ENCODE results near the gene SLAMF1.
A peak's percentile ranks its signal among the peaks of the same experiment; 100 is the strongest.

SLAMF1 gene

GRCh38 chr1:160622501-160623226, 24.2 kb downstream of the SLAMF1 start:
- DNase-seq = no peak

- DNase-seq = no peak
These were observed 25.0 kb downstream of the SLAMF1 start for GRCh38 chr1:160621633-160622413.

GRCh38 chr1:160620942-160621632, 25.8 kb downstream of the SLAMF1 start:
- no peak for DNase-seq

DNA sequence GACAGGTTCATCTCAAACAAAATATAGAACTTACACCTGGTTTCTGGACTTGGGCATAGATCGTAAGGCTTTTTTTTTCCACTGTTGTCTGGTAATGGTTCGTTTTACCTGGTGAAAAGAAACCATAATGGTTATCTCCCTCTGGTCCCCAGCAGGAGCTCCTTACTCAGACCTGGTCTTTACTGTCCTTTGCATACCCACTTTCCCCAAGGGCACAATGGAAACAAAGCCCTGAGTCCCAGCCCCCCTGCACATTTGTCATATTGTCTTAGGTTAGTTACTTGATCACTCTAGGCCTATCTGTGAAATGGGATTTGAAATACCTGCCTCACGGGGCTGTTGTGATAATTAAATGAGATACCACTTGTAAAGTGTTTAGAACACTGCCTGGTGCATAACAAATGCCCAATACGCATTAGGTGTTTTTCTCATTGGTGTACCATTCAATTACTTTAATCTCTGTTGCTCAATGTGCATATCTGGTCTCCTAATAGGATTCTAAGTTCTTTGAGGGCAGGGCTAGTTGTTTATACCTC, 27.0 kb downstream of the SLAMF1 start:
- no peak for DNase-seq

GRCh38 chr1:160618763-160619274, 28.0 kb downstream of the SLAMF1 start:
- peak; percentile 32 for DNase-seq

DNA sequence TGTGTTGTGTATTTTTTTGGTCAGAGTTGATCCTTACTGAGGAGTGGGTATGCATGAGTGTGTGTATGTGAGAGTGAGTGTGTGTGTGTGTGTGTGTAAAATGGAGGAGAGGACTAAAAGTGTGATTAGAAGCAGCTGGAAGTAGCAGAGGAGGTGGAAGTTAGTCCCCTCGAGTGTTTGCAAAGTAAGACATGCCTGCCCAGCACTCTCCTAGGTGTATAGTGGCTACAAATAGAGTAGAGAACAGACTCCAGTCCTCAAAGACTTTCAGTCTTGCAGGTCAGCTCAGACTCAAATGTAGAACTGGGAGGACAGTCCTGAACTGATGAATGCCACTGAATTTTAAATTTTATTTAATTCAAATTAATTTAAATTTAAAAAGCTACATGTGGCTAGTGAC, 28.5 kb downstream of the SLAMF1 start:
- no peak for DNase-seq

DNA sequence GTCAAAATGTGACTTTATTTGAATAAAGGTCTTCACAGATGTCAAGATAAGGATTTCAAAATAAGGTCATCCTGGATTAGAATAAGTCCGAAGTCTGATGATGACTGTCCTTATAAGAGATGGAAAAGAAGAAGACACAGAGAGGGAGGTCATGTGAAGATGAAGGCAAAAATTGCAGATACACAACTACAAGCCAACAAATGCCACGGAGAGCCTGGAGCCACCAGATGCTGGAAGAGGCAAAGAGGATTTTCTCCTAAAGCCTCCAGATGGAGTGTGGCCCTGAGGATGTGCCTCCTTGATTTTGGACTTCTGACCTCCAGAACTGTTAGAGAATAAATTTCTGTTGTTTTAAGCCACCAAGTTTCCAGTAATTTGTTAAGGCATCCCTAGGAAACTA, 31.2 kb downstream of the SLAMF1 start:
- DNase-seq = no peak

GRCh38 chr1:160614410-160614809, 32.4 kb downstream of the SLAMF1 start:
- DNase-seq = no peak

GRCh38 chr1:160612613-160613218, 34.1 kb downstream of the SLAMF1 start:
- no peak for DNase-seq

GRCh38 chr1:160610569-160611242, 36.1 kb downstream of the SLAMF1 start:
- DNase-seq = no peak

GRCh38 chr1:160608941-160609340, 37.9 kb downstream of the SLAMF1 start:
- no peak for DNase-seq

DNA sequence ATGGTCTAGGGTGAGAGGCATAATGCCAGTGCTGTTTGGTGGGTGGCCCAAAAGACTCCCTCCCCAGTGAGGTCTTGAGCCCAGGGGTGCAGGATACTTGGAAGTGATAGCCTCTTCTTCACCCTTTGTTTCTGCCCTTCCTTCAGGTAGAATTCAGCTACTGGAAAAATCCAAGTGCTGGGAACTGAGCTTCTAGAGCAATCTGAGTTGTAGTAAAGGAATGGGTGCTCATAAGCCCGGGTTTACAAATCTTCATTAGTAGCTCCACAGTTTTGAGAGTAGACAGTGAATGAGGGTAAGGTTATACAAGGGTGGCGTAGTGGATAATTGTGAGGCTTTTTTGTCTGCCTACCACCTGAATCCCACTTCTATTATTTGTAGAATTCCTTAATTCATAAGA, 38.3 kb downstream of the SLAMF1 start:
- DNase-seq = no peak

DNA sequence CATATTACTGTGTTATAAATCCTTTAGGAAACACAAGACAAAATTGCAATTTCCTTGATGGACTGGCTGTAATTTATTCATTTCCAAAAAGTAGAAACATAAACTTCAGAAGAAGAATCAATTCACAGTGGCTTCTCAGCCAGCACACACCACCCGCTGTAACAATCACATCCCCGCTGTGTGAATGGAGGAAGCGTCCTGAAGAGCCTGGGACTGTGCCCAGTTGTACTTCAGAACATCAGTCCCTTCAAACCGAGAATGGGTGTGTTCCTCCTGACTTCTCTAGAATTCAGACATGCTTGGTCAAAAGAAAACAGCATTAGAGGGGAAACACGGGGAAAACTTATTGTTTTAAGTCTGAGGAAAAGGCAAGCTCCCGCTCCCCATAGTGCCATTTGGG, 38.8 kb downstream of the SLAMF1 start:
- DNase-seq = no peak

GRCh38 chr1:160607672-160608032, 39.2 kb downstream of the SLAMF1 start:
- no peak for DNase-seq

DNA sequence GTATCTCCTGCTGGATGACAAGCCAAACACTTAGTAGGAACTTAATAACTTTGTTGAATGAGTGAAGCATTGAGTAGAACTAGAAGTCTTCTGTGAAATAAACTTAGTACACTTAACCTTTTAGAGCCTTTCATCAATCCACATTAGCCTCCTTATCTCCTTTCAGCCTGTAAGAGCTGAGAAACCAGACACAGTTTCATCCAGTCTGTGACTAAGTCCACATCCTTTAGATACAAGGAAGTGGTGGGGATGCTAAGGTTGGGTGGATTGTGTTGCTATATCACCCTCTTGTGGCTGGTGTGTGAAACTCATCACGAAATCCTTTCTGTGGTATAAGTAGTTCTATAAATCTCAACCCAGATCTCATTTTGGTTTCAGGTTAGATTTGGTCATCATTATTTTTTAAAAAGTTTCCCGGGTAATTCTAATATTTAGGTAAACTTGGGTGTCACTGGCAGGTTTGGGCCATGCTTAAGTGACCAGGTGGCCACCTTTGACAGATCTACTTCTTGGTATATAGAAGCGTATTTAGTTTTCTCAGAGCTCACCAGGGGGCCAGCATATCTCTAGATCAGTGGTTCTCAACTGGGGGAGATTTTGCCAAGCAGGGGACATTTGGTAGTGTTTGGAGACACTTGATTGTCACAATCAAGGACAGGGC, 39.7 kb downstream of the SLAMF1 start:
- DNase-seq = peak; percentile 68

DNA sequence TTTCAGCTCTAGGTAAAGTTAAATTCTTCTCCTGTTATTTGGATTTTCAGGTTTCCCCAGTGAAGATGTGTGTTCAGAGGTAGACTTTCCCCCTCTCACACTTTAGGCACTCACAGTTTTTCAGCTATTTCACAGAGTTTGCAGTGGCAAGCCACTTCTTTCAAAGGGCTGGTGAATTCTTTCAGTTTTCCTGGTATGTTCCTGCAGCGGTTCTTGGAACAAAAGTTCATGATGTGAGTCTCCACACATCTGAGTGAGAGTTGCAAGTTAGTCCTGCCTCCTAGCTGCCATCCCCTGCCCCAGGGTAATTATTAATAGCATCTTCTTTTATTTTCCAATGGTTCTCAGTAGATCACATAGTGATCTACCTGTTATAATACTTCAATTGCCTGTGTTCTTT, 40.2 kb downstream of the SLAMF1 start:
- no peak for DNase-seq

DNA sequence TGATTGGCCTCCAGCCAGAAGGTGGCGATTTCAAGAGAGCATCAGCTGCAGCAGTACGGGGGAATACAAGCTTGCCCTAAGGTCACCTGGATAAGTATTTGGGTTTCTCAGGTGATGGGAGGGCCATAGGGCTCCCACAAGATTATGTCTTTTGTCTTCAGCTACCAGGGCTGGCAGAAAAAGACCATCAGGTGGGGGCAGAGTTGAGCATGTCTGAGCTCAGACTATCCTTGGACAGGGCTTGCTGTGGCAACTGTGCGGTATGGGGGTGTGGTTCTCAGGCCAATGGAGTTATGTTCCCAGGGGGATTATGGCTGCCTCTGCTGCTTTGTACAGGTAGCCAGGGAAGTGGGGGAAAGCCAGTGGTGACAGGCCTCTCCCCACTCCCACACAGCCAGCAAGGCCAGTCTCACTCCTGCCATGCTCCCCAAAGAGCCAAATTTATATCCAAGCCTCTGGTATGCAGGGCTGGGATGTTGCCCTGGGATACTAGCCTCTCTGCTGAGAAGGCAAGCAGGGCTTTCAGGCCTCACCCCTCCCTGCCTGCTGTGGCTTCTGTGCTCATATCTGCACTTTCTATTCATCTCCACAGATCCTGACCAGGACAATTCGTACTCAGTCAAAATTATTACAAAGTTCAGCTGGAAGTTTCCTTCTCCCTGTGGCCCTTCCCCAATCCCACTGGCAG, 40.9 kb downstream of the SLAMF1 start:
- DNase-seq = no peak

GRCh38 chr1:160605205-160605604, 41.6 kb downstream of the SLAMF1 start:
- DNase-seq = no peak

DNA sequence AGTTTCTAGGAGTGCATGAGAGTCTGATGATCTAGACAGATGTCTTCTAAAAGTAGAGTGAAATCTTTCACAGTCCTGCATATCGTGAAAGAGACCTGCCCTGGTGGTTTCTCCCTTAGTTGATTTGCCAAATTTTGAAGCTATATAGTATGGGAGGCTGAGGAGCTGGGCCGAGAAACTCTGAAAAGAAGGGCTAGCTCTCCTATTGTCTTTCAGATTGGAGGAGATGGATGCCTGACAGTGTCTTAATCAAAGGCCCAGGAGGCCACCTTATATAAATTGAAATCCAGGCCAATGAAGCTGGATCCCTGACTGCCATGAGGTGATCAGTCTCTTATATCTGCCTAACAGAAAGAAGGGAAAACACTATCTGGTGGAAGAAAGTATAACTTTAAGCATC, 49.1 kb downstream of the SLAMF1 start:
- DNase-seq = no peak

GRCh38 chr1:160597051-160597450, 49.8 kb downstream of the SLAMF1 start:
- DNase-seq = no peak

DNA sequence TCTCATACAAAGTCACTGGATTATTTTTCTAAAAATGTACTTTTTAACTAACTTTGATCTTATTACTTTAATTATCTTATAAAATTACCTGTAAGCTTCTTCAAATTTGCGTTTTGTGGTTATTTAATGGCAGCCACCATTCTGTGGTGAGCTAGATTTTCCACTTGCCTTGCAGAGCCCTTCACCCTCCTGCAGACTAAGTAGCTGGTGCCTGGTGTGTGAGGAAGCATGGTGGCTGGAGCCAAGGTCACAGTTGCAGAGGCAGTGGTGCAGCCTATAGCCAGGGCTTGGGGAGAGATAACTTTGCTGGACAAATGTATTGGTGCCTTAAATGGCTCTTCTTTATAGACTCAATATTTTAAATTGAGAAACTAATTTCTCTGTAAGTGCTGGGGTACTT, 56.4 kb downstream of the SLAMF1 start:
- no peak for DNase-seq

All from stimulated activated CD4-positive, alpha-beta T cell treated with anti-CD3 and anti-CD28 coated beads, Interleukin-1b, Interleukin-23, amount 100 ng/mL, for 48 hours (primary cell).